Measurements from ENCODE around the gene TUBGCP6. TPM values are rescaled to one million over a fixed set of nuclear protein-coding genes. Genes with fewer than 3 reads are reported as not detected.

The TUBGCP6 gene
- total and polyA plus RNA-seq, 8 donors, result 37.8 to 112 (median 50.2) TPM

DNA sequence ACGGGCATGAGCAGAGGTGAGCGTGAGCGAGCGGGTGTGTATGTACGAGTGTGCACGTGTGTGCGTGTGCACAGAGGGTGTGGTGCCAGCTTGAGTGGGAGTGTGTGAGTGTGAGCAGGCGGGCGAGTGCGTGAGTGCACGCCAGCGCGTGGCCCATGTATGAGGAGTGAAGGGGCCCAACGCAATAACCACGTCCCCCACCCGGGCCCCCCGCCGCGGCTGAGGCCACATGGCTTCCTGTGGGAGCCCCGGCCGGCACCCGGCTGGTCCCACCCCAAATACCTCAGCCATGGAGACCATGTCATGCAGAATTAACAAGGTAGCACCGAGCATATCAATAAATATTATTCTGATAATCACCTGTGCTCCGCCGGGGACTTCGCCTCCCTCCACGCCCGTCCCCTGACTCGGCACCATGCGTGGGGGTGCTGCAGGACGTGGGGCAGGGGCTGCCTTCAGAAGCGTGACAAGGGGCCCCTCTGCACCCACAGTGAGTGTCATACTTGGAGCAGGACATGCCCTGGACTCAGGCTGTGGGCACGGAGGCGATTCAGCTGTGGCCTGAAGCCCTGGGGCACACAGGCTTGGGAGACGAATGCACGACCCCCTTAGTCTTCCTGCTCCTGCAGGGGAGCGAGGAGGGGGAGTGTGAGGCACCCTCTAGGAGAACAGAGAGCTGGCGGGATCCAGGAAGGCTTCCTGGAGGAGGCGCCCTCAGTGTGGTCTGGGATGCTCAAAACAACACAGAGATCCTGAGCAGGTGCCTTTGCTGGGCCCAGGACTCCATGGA lies 64.7 kb downstream of the TUBGCP6 start:
- WGBS, 5 donors, result 61 to 77% (median 71%) methylated on average over 38 to 39 of the region's 39 CpGs
- H3K27me3 ChIP-seq, result peaks cover 6 to 57% (median 8%) of the 10 kb centered on the region in 3 donors
- H3K4me3 ChIP-seq, result no peak overlapping the region
- TF ChIP-seq EP300 (IDR thresholded peaks at IDR 0.05) (no peak), POLR2AphosphoS5 (IDR thresholded peaks at IDR 0.05) (no peak), POLR2A (IDR thresholded peaks at IDR 0.05) (no peak)
- TF ChIP-seq, protein P1, sequence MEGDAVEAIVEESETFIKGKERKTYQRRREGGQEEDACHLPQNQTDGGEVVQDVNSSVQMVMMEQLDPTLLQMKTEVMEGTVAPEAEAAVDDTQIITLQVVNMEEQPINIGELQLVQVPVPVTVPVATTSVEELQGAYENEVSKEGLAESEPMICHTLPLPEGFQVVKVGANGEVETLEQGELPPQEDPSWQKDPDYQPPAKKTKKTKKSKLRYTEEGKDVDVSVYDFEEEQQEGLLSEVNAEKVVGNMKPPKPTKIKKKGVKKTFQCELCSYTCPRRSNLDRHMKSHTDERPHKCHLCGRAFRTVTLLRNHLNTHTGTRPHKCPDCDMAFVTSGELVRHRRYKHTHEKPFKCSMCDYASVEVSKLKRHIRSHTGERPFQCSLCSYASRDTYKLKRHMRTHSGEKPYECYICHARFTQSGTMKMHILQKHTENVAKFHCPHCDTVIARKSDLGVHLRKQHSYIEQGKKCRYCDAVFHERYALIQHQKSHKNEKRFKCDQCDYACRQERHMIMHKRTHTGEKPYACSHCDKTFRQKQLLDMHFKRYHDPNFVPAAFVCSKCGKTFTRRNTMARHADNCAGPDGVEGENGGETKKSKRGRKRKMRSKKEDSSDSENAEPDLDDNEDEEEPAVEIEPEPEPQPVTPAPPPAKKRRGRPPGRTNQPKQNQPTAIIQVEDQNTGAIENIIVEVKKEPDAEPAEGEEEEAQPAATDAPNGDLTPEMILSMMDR (IDR thresholded peaks at IDR 0.05), result no peak
- H3K36me3 ChIP-seq, result no peaks in the 10 kb centered on the region
- no peaks in the 10 kb centered on the region for H3K9me3 ChIP-seq
- intact Hi-C loops (cut with DNase I; ENCODE audit: low total_unique reads), result no loop called here
- peak in 1 of 2 donors; percentile 14 for DNase-seq
- H3K4me1 ChIP-seq, result peaks cover 16 to 33% (median 30%) of the 10 kb centered on the region in 4 donors
- no peak overlapping the region for H3K27ac ChIP-seq

DNA sequence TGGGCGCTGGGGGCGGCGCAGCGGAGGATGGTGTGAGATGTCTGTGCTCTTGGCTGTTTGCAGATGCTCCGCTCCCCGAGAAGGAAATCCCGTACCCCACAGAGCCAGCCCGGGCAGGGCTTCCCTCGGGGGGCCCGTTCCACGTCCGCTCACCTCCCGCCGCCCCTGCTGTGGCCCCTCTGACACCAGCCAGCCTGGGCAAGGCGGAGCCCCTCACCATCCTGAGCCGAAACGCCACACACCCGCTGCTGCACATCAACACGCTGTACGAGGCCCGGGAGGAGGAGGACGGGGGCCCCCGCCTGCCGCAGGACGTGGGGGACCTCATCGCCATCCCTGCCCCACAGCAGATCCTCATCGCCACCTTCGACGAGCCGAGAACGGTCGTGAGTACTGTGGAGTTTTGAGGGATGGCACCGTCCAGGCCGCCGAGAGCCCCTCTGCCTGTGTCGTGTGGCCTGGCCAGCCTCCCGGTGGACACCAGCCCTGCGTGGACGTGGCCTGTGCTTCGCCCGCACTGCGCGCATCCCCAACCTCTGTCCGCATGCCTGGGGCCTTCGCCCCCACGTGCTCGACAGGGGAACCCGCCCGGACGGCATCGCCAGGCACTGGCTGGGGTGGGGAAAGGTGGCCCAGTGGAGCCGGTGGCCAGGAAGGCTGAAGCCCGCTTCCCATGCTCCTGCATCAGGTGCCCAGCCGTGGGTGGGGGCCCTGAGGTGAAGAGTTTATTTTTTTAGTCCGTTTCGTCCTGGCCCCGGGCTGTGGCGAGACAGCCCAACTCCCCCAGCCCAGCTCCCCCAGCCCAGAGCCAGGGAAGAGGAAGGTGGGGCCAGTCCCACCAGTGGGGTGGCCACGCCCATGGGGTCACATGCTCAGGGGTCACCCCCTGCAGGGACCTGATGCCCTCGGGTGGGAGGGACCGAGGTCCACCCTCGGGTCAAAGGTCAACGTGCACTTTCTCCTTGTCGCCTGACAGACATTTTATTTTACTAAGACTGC lies 65.7 kb downstream of the TUBGCP6 start:
- H3K4me3 ChIP-seq, result no peak overlapping the region
- DNase-seq, result no peak
- WGBS, 5 donors, result 80 to 83% (median 82%) methylated on average over 30 to 64 of the region's 64 CpGs

DNA sequence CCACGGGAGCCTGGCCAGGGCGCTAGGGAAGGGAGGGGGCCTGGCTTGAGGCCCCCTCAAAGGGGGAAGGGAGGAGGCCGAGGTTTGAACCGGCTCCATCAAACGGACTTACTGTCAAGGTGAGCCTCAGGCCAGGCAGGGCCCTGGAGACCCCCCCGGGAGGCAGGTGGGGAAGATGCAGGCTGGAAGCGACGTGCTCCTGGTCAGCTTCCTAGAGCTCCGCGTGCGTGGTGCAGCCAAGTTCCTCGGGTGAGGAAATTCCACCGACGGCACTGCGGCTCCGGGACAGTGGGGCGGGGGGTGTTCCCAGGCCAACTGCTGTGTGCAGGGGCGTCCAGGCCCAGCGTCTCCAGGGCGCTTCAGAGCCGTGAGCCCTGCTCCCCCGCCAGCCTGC lies 66.4 kb downstream of the TUBGCP6 start:
- Histone ChIP-seq H3K36me3 (no peaks in the 10 kb centered on the region), H3K4me3 (no peak overlapping the region), H3K4me1 (peaks cover 0 to 17% (median 14%) of the 10 kb centered on the region in 4 donors), H3K27ac (no peak overlapping the region), H3K27me3 (peaks cover 6 to 73% (median 8%) of the 10 kb centered on the region in 3 donors), H3K9me3 (no peaks in the 10 kb centered on the region)
- intact Hi-C loops (cut with DNase I; ENCODE audit: low total_unique reads), result no loop called here
- peak in 1 of 2 donors; percentile 7 for DNase-seq
- TF ChIP-seq, protein P1 (IDR thresholded peaks at IDR 0.05), result no peak
- TF ChIP-seq EP300 (IDR thresholded peaks at IDR 0.05), result no peak
- TF ChIP-seq POLR2AphosphoS5 (IDR thresholded peaks at IDR 0.05), result no peak
- no peak for TF ChIP-seq POLR2A (IDR thresholded peaks at IDR 0.05)
- WGBS, 5 donors, result 40 to 75% (median 62%) methylated on average over 7 to 22 of the region's 22 CpGs

More for the DNA sequence above, 65.7 kb downstream of the TUBGCP6 start:
- no peaks in the 10 kb centered on the region for H3K36me3 ChIP-seq
- peaks cover 6 to 24% (median 21%) of the 10 kb centered on the region in 4 donors for H3K4me1 ChIP-seq
- H3K9me3 ChIP-seq, result no peaks in the 10 kb centered on the region
- peaks cover 6 to 66% (median 8%) of the 10 kb centered on the region in 3 donors for H3K27me3 ChIP-seq
- no peak for TF ChIP-seq POLR2AphosphoS5 (IDR thresholded peaks at IDR 0.05)
- no peak overlapping the region for H3K27ac ChIP-seq
- intact Hi-C loops (cut with DNase I; ENCODE audit: low total_unique reads), result no loop called here

DNA sequence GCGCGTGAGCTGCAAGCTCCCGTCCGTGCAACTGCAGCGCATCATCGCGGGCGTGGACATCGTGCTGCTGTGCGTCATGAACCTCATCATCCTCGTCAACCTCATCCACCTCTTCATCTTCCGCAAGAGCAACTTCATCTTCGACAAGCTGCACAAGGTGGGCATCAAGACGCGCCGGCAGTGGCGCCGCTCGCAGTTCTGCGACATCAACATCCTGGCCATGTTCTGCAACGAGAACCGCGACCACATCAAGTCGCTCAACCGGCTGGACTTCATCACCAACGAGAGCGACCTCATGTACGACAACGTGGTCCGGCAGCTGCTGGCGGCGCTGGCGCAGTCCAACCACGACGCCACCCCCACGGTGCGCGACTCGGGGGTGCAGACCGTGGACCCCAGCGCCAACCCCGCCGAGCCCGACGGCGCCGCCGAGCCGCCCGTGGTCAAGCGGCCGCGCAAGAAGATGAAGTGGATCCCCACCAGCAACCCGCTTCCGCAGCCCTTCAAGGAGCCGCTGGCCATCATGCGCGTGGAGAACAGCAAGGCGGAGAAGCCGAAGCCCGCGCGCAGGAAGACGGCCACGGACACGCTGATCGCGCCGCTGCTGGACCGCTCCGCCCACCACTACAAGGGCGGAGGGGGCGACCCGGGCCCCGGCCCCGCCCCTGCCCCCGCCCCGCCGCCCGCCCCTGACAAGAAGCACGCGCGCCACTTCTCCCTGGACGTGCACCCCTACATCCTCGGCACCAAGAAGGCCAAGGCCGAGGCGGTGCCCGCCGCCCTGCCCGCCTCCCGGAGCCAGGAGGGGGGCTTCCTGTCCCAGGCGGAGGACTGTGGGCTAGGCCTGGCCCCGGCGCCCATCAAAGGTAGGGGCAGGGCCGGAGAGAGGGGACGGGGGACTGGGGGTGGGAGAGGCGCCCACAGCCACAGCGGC lies 67.0 kb downstream of the TUBGCP6 start:
- intact Hi-C loops (cut with DNase I; ENCODE audit: low total_unique reads), result no loop called here
- Histone ChIP-seq H3K4me1 (peaks cover 0 to 11% (median 7%) of the 10 kb centered on the region in 4 donors), H3K4me3 (no peak overlapping the region), H3K27ac (no peak overlapping the region), H3K36me3 (no peaks in the 10 kb centered on the region), H3K27me3 (peaks cover 6 to 80% (median 8%) of the 10 kb centered on the region in 3 donors), H3K9me3 (no peaks in the 10 kb centered on the region)
- 59 to 79% (median 77%) methylated on average over 56 to 98 of the region's 98 CpGs for WGBS, 5 donors
- no peak for DNase-seq
- TF ChIP-seq EP300 (IDR thresholded peaks at IDR 0.05) (no peak), POLR2A (IDR thresholded peaks at IDR 0.05) (no peak), POLR2AphosphoS5 (IDR thresholded peaks at IDR 0.05) (no peak)
- TF ChIP-seq, protein P1 (IDR thresholded peaks at IDR 0.05), result no peak

Data from stomach (tissue), 9 donors.